ENCODE results near the gene ARID1B.
"Not testable (repeated sequence)": the region's sequence is repeated elsewhere in the genome, so short reads cannot be mapped to it uniquely, and the experiment has no call there.

The ARID1B gene

GRCh38 chr6:156980515-156980914, 203.3 kb downstream of the ARID1B start:
- DNase-seq (ENCODE audit: insufficient read length, low spot score) (no peak), FAIRE-seq (no peak)

- FAIRE-seq (no peak), DNase-seq (ENCODE audit: insufficient read length, low spot score) (no peak)
Measured at GRCh38 chr6:156980948-156981347, 203.8 kb downstream of the ARID1B start.

- DNase-seq (ENCODE audit: insufficient read length, low spot score): no peak
- no peak for FAIRE-seq
Measured at GRCh38 chr6:156982168-156982567, 205.0 kb downstream of the ARID1B start.

GRCh38 chr6:156982864-156983263, 205.7 kb downstream of the ARID1B start:
- not testable (repeated sequence) for FAIRE-seq; DNase-seq (ENCODE audit: insufficient read length, low spot score)

- peak; percentile 31 for FAIRE-seq
Measured at GRCh38 chr6:156984178-156984738, 207.1 kb downstream of the ARID1B start.

GRCh38 chr6:156985309-156985708, 208.1 kb downstream of the ARID1B start:
- no peak for FAIRE-seq

More at GRCh38 chr6:156984178-156984738, 207.1 kb downstream of the ARID1B start:
- DNase-seq (ENCODE audit: insufficient read length, low spot score): no peak

GRCh38 chr6:156988276-156989158, 211.3 kb downstream of the ARID1B start:
- DNase-seq (ENCODE audit: insufficient read length, low spot score) (no peak), FAIRE-seq (peak; percentile 95)

More at GRCh38 chr6:156985309-156985708, 208.1 kb downstream of the ARID1B start:
- DNase-seq (ENCODE audit: insufficient read length, low spot score): no peak

- no peak for FAIRE-seq
- DNase-seq (ENCODE audit: insufficient read length, low spot score): no peak
Measured at GRCh38 chr6:156989159-156989806, 212.1 kb downstream of the ARID1B start.

- DNase-seq (ENCODE audit: insufficient read length, low spot score) (no peak), FAIRE-seq (peak; percentile 84)
Measured at GRCh38 chr6:156992020-156992804, 215.0 kb downstream of the ARID1B start.

- no peak for DNase-seq (ENCODE audit: insufficient read length, low spot score)
- no peak for FAIRE-seq
Measured at GRCh38 chr6:156993713-156994112, 216.5 kb downstream of the ARID1B start.

- FAIRE-seq: no peak
Measured at GRCh38 chr6:156994215-156995076, 217.3 kb downstream of the ARID1B start.

GRCh38 chr6:156995502-156995901, 218.3 kb downstream of the ARID1B start:
- no peak for DNase-seq (ENCODE audit: insufficient read length, low spot score)
- no peak for FAIRE-seq

More at GRCh38 chr6:156994215-156995076, 217.3 kb downstream of the ARID1B start:
- no peak for DNase-seq (ENCODE audit: insufficient read length, low spot score)

- FAIRE-seq (no peak), DNase-seq (ENCODE audit: insufficient read length, low spot score) (no peak)
Measured at GRCh38 chr6:156996265-156996664, 219.1 kb downstream of the ARID1B start.

- no peak for FAIRE-seq
Measured at GRCh38 chr6:156998794-156999330, 221.7 kb downstream of the ARID1B start.

GRCh38 chr6:156999762-157000161, 222.6 kb downstream of the ARID1B start:
- FAIRE-seq: no peak
- no peak for DNase-seq (ENCODE audit: insufficient read length, low spot score)

More at GRCh38 chr6:156998794-156999330, 221.7 kb downstream of the ARID1B start:
- DNase-seq (ENCODE audit: insufficient read length, low spot score): no peak

GRCh38 chr6:157001716-157002115, 224.5 kb downstream of the ARID1B start:
- FAIRE-seq: no peak
- no peak for DNase-seq (ENCODE audit: insufficient read length, low spot score)

GRCh38 chr6:157002774-157003173, 225.6 kb downstream of the ARID1B start:
- no peak for DNase-seq (ENCODE audit: insufficient read length, low spot score)
- FAIRE-seq: peak; percentile 4

GRCh38 chr6:157005940-157006339, 228.8 kb downstream of the ARID1B start:
- no peak for DNase-seq (ENCODE audit: insufficient read length, low spot score)
- FAIRE-seq: no peak

GRCh38 chr6:157008568-157008967, 231.4 kb downstream of the ARID1B start:
- FAIRE-seq: no peak
- DNase-seq (ENCODE audit: insufficient read length, low spot score): no peak

Data from GM19239 (cell line).